ACHN (cell line): Measurements from ENCODE around the gene CRACR2A.

Experiments
- DNase-seq: peaks from one replicate; pipeline ENCODE4 v3.0.0-alpha.2; 2015
- in situ Hi-C: cut with HindIII; loops from 2 replicates; pipeline ENCODE4 v1.10.0; 2017; ENCODE audit warnings: low sequenced_read_pairs, low pct_ligation_motif_present, low pct_unique_long_range_greater_than_20kb

CRACR2A gene

GRCh38 chr12:3752741-3753486 is at the start of gene CRACR2A:
CRACR2A (minus strand) TSS chr12:3753109; CDS start chr12:3696999, 56,110 bp downstream.
- in situ Hi-C loops, result no loop called here
- DNase-seq, result peak; percentile 83

GRCh38 chr12:3797531-3798048 is 44.7 kb upstream of the CRACR2A start:
- in situ Hi-C loops, result no loop called here
- DNase-seq, result peak; percentile 10

GRCh38 chr12:3795492-3796133 is 42.7 kb upstream of the CRACR2A start:
- in situ Hi-C loops, result no loop called here
- DNase-seq, result no peak

- in situ Hi-C loops, result no loop called here
- DNase-seq, result no peak
Measured at GRCh38 chr12:3795066-3795465, 42.2 kb upstream of the CRACR2A start.

GRCh38 chr12:3792623-3793288 is 39.8 kb upstream of the CRACR2A start:
- DNase-seq, result no peak
- in situ Hi-C loops, result no loop called here

- in situ Hi-C loops, result no loop called here
- no peak for DNase-seq
Measured at GRCh38 chr12:3791256-3791874, 38.5 kb upstream of the CRACR2A start.

GRCh38 chr12:3790642-3791041 is 37.7 kb upstream of the CRACR2A start:
- no peak for DNase-seq
- in situ Hi-C loops, result no loop called here

GRCh38 chr12:3789838-3790237 is 36.9 kb upstream of the CRACR2A start:
- no peak for DNase-seq
- in situ Hi-C loops, result no loop called here

GRCh38 chr12:3777206-3777809 is 24.4 kb upstream of the CRACR2A start:
- in situ Hi-C loops, result no loop called here
- peak; percentile 69 for DNase-seq

- in situ Hi-C loops, result no loop called here
- DNase-seq, result no peak
Measured at GRCh38 chr12:3775385-3776035, 22.6 kb upstream of the CRACR2A start.

GRCh38 chr12:3772380-3772779 is 19.5 kb upstream of the CRACR2A start:
- no peak for DNase-seq
- in situ Hi-C loops, result no loop called here

- in situ Hi-C loops, result no loop called here
- no peak for DNase-seq
Measured at GRCh38 chr12:3771853-3772252, 18.9 kb upstream of the CRACR2A start.

- in situ Hi-C loops, result no loop called here
- peak; percentile 21 for DNase-seq
Measured at GRCh38 chr12:3770891-3771290, 18.0 kb upstream of the CRACR2A start.

- in situ Hi-C loops, result no loop called here
Measured at GRCh38 chr12:3768911-3769447, 16.1 kb upstream of the CRACR2A start.

GRCh38 chr12:3761116-3761735 is 8.3 kb upstream of the CRACR2A start:
- no peak for DNase-seq
- in situ Hi-C loops, result no loop called here

More at GRCh38 chr12:3768911-3769447, 16.1 kb upstream of the CRACR2A start:
- no peak for DNase-seq

GRCh38 chr12:3759878-3760277 is 7.0 kb upstream of the CRACR2A start:
- in situ Hi-C loops, result no loop called here
- no peak for DNase-seq

GRCh38 chr12:3757261-3757660 is 4.4 kb upstream of the CRACR2A start:
- DNase-seq, result no peak
- in situ Hi-C loops, result no loop called here
